KMS-11 (cell line): ENCODE results near the gene DOC2A.

ENCODE experiments used
- H2AFZ ChIP-seq: fragments of 200-600 bp; sonication (generic); 2 replicates; pipeline ENCODE4 v1.6.1; 2016; ENCODE audit warnings: antibody characterized with exemption, mixed run types, low read depth
- H3K27ac ChIP-seq: fragments of 200-600 bp; sonication (generic); 2 replicates; pipeline ENCODE4 v1.6.1; 2016; ENCODE audit warnings: mild to moderate bottlenecking, mixed run types
- H3K27me3 ChIP-seq: fragments of 200-600 bp; sonication (generic); 2 replicates; pipeline ENCODE4 v1.6.1; 2017; ENCODE audit warnings: mild to moderate bottlenecking, low read depth, mixed run types, moderate library complexity; ENCODE audit not compliant: insufficient read depth
- H3K36me3 ChIP-seq: fragments of 200-600 bp; sonication (generic); 2 replicates; pipeline ENCODE4 v1.6.1; 2017; ENCODE audit warnings: mild to moderate bottlenecking, mixed run types; ENCODE audit not compliant: insufficient read depth
- H3K4me1 ChIP-seq: fragments of 200-600 bp; sonication (generic); 2 replicates; pipeline ENCODE4 v1.6.1; 2016; ENCODE audit warnings: mild to moderate bottlenecking, low read depth, mixed run types; ENCODE audit not compliant: poor library complexity, severe bottlenecking
- H3K4me2 ChIP-seq: fragments of 200-600 bp; sonication (generic); 2 replicates; pipeline ENCODE4 v1.7.0; 2016; ENCODE audit warnings: mild to moderate bottlenecking, mixed run types
- H3K4me3 ChIP-seq: fragments of 200-600 bp; sonication (generic); IDR thresholded peaks from 2 replicates; pipeline ENCODE4 v1.6.1; 2017; ENCODE audit warnings: low read depth, low read length, mixed read lengths; ENCODE audit not compliant: insufficient read depth
- H3K79me2 ChIP-seq: fragments of 200-600 bp; sonication (generic); 2 replicates; pipeline ENCODE4 v1.6.1; 2016; ENCODE audit warnings: low read depth, mixed run types; ENCODE audit not compliant: insufficient read depth
- H3K9ac ChIP-seq: fragments of 200-600 bp; sonication (generic); 2 replicates; pipeline ENCODE4 v1.6.1; 2016; ENCODE audit warnings: mild to moderate bottlenecking, mixed run types
- H4K20me1 ChIP-seq: fragments of 200-600 bp; sonication (generic); 2 replicates; pipeline ENCODE4 v1.6.1; 2016; ENCODE audit warnings: mild to moderate bottlenecking, mixed run types; ENCODE audit not compliant: insufficient read depth
- CTCF ChIP-seq: fragments of 200-600 bp; sonication (generic); conservative IDR thresholded peaks from 2 replicates; pipeline ENCODE4 v1.6.1; 2017; ENCODE audit warnings: low read depth, mild to moderate bottlenecking, antibody characterized with exemption, low read length, moderate library complexity, mixed read lengths

Gene DOC2A

GRCh38 chr16:30006659-30007377, 4.0 kb downstream of the DOC2A start:
- no peaks in the 10 kb centered on the region for H3K79me2 ChIP-seq
- no peak for TF ChIP-seq CTCF
- H4K20me1 ChIP-seq = no peaks in the 10 kb centered on the region
- peaks cover 27% of the 10 kb centered on the region for H3K27me3 ChIP-seq
- H3K4me3 ChIP-seq = no peak overlapping the region
- no peak overlapping the region for H3K9ac ChIP-seq
- no peak overlapping the region for H3K27ac ChIP-seq
- no peaks in the 10 kb centered on the region for H3K4me1 ChIP-seq
- no peak overlapping the region for H3K4me2 ChIP-seq
- no peak overlapping the region for H2AFZ ChIP-seq
- no peaks in the 10 kb centered on the region for H3K36me3 ChIP-seq

- no peak overlapping the region for H2AFZ ChIP-seq
- H3K4me1 ChIP-seq = no peaks in the 10 kb centered on the region
- TF ChIP-seq CTCF = no peak
- no peaks in the 10 kb centered on the region for H3K36me3 ChIP-seq
- H4K20me1 ChIP-seq = no peaks in the 10 kb centered on the region
- peaks cover 27% of the 10 kb centered on the region for H3K27me3 ChIP-seq
- H3K79me2 ChIP-seq = no peaks in the 10 kb centered on the region
- H3K9ac ChIP-seq = no peak overlapping the region
- H3K27ac ChIP-seq = no peak overlapping the region
- no peak overlapping the region for H3K4me2 ChIP-seq
- H3K4me3 ChIP-seq = no peak overlapping the region
Measured at GRCh38 chr16:30006095-30006473, 4.7 kb downstream of the DOC2A start.

GRCh38 chr16:30005341-30006094, 5.3 kb downstream of the DOC2A start:
- TF ChIP-seq CTCF = peak; percentile 84
- no peak overlapping the region for H3K4me2 ChIP-seq
- H3K4me3 ChIP-seq = no peak overlapping the region
- H3K9ac ChIP-seq = no peak overlapping the region
- no peaks in the 10 kb centered on the region for H3K36me3 ChIP-seq
- H3K27ac ChIP-seq = no peak overlapping the region
- no peaks in the 10 kb centered on the region for H3K4me1 ChIP-seq
- no peaks in the 10 kb centered on the region for H4K20me1 ChIP-seq
- peaks cover 26% of the 10 kb centered on the region for H3K27me3 ChIP-seq
- H3K79me2 ChIP-seq = no peaks in the 10 kb centered on the region
- no peak overlapping the region for H2AFZ ChIP-seq

GRCh38 chr16:30004811-30005242, 6.0 kb downstream of the DOC2A start:
- Histone ChIP-seq H3K27me3 (peaks cover 19% of the 10 kb centered on the region), H3K4me2 (no peak overlapping the region), H3K79me2 (no peaks in the 10 kb centered on the region), H3K27ac (no peak overlapping the region), H3K4me1 (no peaks in the 10 kb centered on the region), H3K9ac (no peak overlapping the region), H4K20me1 (no peaks in the 10 kb centered on the region), H3K4me3 (no peak overlapping the region), H3K36me3 (no peaks in the 10 kb centered on the region), H2AFZ (no peak overlapping the region)
- no peak for TF ChIP-seq CTCF
